Measurements from ENCODE around the gene TRAPPC8.

Gene TRAPPC8

DNA sequence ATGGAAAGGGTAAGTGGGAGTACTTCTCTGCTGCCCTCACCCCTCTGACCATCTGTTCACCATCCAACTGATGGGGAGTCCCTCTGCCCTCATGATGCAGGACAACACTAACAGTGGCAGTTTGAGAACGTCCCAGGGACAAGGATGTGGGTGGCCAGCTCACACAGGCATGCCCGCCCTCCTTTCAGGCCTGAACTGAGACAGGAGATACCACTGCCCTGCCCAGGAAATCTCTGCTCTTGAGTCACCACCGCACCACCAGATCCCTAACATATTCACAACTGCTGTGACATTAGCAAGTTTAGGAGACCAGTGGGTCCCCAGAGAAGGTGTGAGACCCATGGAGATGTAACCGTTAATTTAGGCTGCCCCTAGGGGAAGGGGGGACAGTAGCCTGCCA is 66.2 kb downstream of the TRAPPC8 start:
- Histone ChIP-seq H3K4me1 (ENCODE audit: control insufficient read depth, insufficient read depth, low read length, poor library complexity, severe bottlenecking) (no peaks in the 10 kb centered on the region), H3K27me3 (replicated peaks; ENCODE audit: control insufficient read depth, insufficient read depth, low read length, poor library complexity, severe bottlenecking) (no peaks in the 10 kb centered on the region), H3K9me3 (ENCODE audit: control insufficient read depth, low read length) (no peaks in the 10 kb centered on the region), H3K27ac (ENCODE audit: insufficient read depth, low read length, poor library complexity, severe bottlenecking) (no peak overlapping the region), H3K4me3 (ENCODE audit: insufficient read depth, low read depth, low read length, poor library complexity, severe bottlenecking) (no peak overlapping the region), H3K36me3 (ENCODE audit: control insufficient read depth, insufficient read depth, low read length) (peaks cover 36% of the 10 kb centered on the region)
- no peak for DNase-seq

- no peaks in the 10 kb centered on the region for H3K9me3 ChIP-seq (ENCODE audit: control insufficient read depth, low read length)
- H3K36me3 ChIP-seq (ENCODE audit: control insufficient read depth, insufficient read depth, low read length) = peaks cover 47% of the 10 kb centered on the region
- no peak for DNase-seq
- H3K27me3 ChIP-seq (replicated peaks; ENCODE audit: control insufficient read depth, insufficient read depth, low read length, poor library complexity, severe bottlenecking) = no peaks in the 10 kb centered on the region
- H3K4me1 ChIP-seq (ENCODE audit: control insufficient read depth, insufficient read depth, low read length, poor library complexity, severe bottlenecking) = no peaks in the 10 kb centered on the region
- no peak overlapping the region for H3K4me3 ChIP-seq (ENCODE audit: insufficient read depth, low read depth, low read length, poor library complexity, severe bottlenecking)
- no peak overlapping the region for H3K27ac ChIP-seq (ENCODE audit: insufficient read depth, low read length, poor library complexity, severe bottlenecking)
These were observed 67.6 kb downstream of the TRAPPC8 start for GRCh38 chr18:31875301-31875700.

DNA sequence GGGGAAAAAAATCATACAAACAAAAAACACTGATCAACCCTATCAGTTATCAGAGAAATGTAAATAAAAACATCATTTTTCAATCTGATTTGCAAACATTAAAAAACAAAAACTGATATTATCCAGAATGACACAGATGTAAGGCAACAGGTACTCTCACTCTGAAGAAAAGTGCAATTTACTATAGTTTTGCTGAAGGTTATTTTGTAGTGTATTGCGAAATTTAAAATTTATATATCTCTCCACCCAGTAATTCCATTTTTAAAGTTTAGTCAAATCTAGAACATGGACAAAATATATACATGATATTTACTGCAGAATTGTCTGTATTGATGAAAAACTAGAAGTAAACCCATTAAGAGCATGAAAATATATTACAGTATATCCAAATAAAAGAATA is 79.8 kb downstream of the TRAPPC8 start:
- peaks cover 27% of the 10 kb centered on the region for H3K36me3 ChIP-seq (ENCODE audit: control insufficient read depth, insufficient read depth, low read length)
- no peaks in the 10 kb centered on the region for H3K4me1 ChIP-seq (ENCODE audit: control insufficient read depth, insufficient read depth, low read length, poor library complexity, severe bottlenecking)
- H3K27me3 ChIP-seq (replicated peaks; ENCODE audit: control insufficient read depth, insufficient read depth, low read length, poor library complexity, severe bottlenecking) = no peaks in the 10 kb centered on the region
- H3K27ac ChIP-seq (ENCODE audit: insufficient read depth, low read length, poor library complexity, severe bottlenecking) = no peak overlapping the region
- H3K9me3 ChIP-seq (ENCODE audit: control insufficient read depth, low read length) = no peaks in the 10 kb centered on the region
- no peak for DNase-seq
- H3K4me3 ChIP-seq (ENCODE audit: insufficient read depth, low read depth, low read length, poor library complexity, severe bottlenecking) = no peak overlapping the region

- peaks cover 27% of the 10 kb centered on the region for H3K36me3 ChIP-seq (ENCODE audit: control insufficient read depth, insufficient read depth, low read length)
- no peaks in the 10 kb centered on the region for H3K9me3 ChIP-seq (ENCODE audit: control insufficient read depth, low read length)
- no peak overlapping the region for H3K27ac ChIP-seq (ENCODE audit: insufficient read depth, low read length, poor library complexity, severe bottlenecking)
- DNase-seq = no peak
- H3K27me3 ChIP-seq (replicated peaks; ENCODE audit: control insufficient read depth, insufficient read depth, low read length, poor library complexity, severe bottlenecking) = no peaks in the 10 kb centered on the region
- H3K4me3 ChIP-seq (ENCODE audit: insufficient read depth, low read depth, low read length, poor library complexity, severe bottlenecking) = no peak overlapping the region
- H3K4me1 ChIP-seq (ENCODE audit: control insufficient read depth, insufficient read depth, low read length, poor library complexity, severe bottlenecking) = no peaks in the 10 kb centered on the region
These were observed 82.4 kb downstream of the TRAPPC8 start for GRCh38 chr18:31860488-31860887.

DNA sequence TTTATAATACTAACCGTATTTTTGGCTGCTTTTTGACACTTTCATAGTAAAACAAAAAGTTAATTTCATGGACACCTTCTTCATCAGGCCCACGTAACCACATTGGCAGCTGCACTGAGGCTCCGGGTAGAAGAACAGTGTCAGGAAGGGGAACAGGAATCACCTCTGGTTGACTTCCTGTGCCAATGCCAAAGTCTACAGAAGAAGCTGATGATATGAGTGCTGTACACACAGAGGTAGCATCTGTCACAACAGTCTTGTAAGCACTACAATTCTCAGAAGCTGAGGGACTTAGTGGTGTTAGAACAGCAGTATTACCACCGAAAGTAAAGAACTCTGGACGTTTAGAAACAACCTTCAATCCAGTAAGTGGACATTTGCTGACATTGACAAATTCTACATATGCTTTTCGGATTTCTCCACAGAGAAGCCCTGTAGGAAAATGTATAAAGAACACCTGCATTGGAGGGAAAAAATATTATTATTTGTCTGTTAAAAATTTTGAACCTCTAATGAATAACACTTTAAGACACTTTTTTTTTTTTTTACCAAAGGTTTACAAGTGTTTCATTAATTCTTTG is 85.3 kb downstream of the TRAPPC8 start:
- DNase-seq = no peak
- H3K9me3 ChIP-seq (ENCODE audit: control insufficient read depth, low read length) = no peaks in the 10 kb centered on the region
- H3K36me3 ChIP-seq (ENCODE audit: control insufficient read depth, insufficient read depth, low read length) = peaks cover 28% of the 10 kb centered on the region

DNA sequence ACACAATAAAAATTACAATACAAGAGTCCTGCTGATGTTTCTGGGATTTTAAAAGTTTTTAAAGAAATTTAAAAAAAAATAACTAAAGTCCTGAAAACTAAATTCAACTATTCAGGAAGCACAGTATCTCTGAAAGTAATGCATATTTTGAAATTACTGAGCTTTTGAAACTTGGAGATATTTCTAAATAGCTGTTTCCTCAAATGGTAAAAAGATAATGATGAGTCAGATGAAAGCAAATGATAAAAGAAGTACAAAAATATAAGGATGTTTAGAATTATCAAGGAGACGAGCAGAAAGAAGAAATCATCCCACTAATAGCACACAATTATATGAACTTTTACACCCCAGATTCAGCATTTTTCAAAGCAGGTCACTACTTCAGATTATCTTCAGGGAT is 92.1 kb downstream of the TRAPPC8 start:
- no peak for DNase-seq
- Histone ChIP-seq H3K4me1 (ENCODE audit: control insufficient read depth, insufficient read depth, low read length, poor library complexity, severe bottlenecking) (no peaks in the 10 kb centered on the region), H3K27ac (ENCODE audit: insufficient read depth, low read length, poor library complexity, severe bottlenecking) (no peak overlapping the region), H3K27me3 (replicated peaks; ENCODE audit: control insufficient read depth, insufficient read depth, low read length, poor library complexity, severe bottlenecking) (no peaks in the 10 kb centered on the region), H3K4me3 (ENCODE audit: insufficient read depth, low read depth, low read length, poor library complexity, severe bottlenecking) (no peak overlapping the region), H3K36me3 (ENCODE audit: control insufficient read depth, insufficient read depth, low read length) (peaks cover 56% of the 10 kb centered on the region), H3K9me3 (ENCODE audit: control insufficient read depth, low read length) (no peaks in the 10 kb centered on the region)

More for the DNA sequence above, 85.3 kb downstream of the TRAPPC8 start:
- no peak overlapping the region for H3K27ac ChIP-seq (ENCODE audit: insufficient read depth, low read length, poor library complexity, severe bottlenecking)
- no peaks in the 10 kb centered on the region for H3K4me1 ChIP-seq (ENCODE audit: control insufficient read depth, insufficient read depth, low read length, poor library complexity, severe bottlenecking)
- no peak overlapping the region for H3K4me3 ChIP-seq (ENCODE audit: insufficient read depth, low read depth, low read length, poor library complexity, severe bottlenecking)
- no peaks in the 10 kb centered on the region for H3K27me3 ChIP-seq (replicated peaks; ENCODE audit: control insufficient read depth, insufficient read depth, low read length, poor library complexity, severe bottlenecking)

DNA sequence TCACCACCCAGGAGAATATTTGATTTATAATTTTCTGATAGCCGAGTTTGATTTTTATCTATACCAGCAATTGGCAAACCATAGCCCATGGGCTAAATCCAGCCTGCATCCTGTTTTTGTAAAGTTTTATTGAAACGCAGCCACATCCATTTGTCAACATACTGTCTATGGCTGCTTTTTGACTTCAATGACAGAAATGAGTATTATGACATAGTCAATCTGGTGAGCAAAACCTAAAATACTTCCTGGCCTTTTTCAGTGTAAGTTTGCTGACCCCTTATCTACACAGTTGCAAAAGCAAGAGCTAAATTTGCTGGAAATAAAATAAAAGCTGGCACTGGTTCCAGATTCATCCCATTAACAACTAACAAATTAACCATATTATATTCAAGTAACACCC is 102.4 kb downstream of the TRAPPC8 start:
- H3K27me3 ChIP-seq (replicated peaks; ENCODE audit: control insufficient read depth, insufficient read depth, low read length, poor library complexity, severe bottlenecking) = no peaks in the 10 kb centered on the region
- no peak overlapping the region for H3K4me3 ChIP-seq (ENCODE audit: insufficient read depth, low read depth, low read length, poor library complexity, severe bottlenecking)
- DNase-seq = no peak
- no peaks in the 10 kb centered on the region for H3K9me3 ChIP-seq (ENCODE audit: control insufficient read depth, low read length)
- no peaks in the 10 kb centered on the region for H3K4me1 ChIP-seq (ENCODE audit: control insufficient read depth, insufficient read depth, low read length, poor library complexity, severe bottlenecking)
- peaks cover 40% of the 10 kb centered on the region for H3K36me3 ChIP-seq (ENCODE audit: control insufficient read depth, insufficient read depth, low read length)
- no peak overlapping the region for H3K27ac ChIP-seq (ENCODE audit: insufficient read depth, low read length, poor library complexity, severe bottlenecking)

DNA sequence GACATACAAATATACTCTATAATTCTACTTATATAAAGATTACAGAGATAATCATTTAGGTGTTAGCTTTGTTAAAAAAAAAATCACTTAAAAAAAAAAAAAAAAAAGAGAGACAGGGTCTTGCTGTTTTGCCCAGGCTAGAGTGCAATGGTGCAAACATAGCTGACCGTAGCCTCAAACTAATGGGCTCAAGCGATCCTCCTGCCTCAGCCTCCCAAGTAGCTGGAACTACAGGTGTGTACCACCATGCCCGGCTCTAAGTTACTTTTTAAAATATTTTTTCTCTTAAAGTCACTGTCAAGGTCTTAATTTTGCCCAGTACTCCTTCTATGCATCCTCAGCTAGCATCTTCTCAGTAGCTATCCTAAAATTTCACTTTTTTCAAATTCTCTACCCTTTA is 105.0 kb downstream of the TRAPPC8 start:
- Histone ChIP-seq H3K4me3 (ENCODE audit: insufficient read depth, low read depth, low read length, poor library complexity, severe bottlenecking) (no peak overlapping the region), H3K4me1 (ENCODE audit: control insufficient read depth, insufficient read depth, low read length, poor library complexity, severe bottlenecking) (no peaks in the 10 kb centered on the region), H3K9me3 (ENCODE audit: control insufficient read depth, low read length) (no peaks in the 10 kb centered on the region), H3K27ac (ENCODE audit: insufficient read depth, low read length, poor library complexity, severe bottlenecking) (no peak overlapping the region), H3K27me3 (replicated peaks; ENCODE audit: control insufficient read depth, insufficient read depth, low read length, poor library complexity, severe bottlenecking) (no peaks in the 10 kb centered on the region), H3K36me3 (ENCODE audit: control insufficient read depth, insufficient read depth, low read length) (peaks cover 42% of the 10 kb centered on the region)
- DNase-seq = no peak

GRCh38 chr18:31835528-31836133 is 107.3 kb downstream of the TRAPPC8 start:
- H3K36me3 ChIP-seq (ENCODE audit: control insufficient read depth, insufficient read depth, low read length) = peaks cover 51% of the 10 kb centered on the region
- DNase-seq = no peak

GRCh38 chr18:31831903-31832302 is 111.0 kb downstream of the TRAPPC8 start:
- no peak overlapping the region for H3K4me3 ChIP-seq (ENCODE audit: insufficient read depth, low read depth, low read length, poor library complexity, severe bottlenecking)
- no peaks in the 10 kb centered on the region for H3K4me1 ChIP-seq (ENCODE audit: control insufficient read depth, insufficient read depth, low read length, poor library complexity, severe bottlenecking)
- H3K9me3 ChIP-seq (ENCODE audit: control insufficient read depth, low read length) = no peaks in the 10 kb centered on the region
- no peaks in the 10 kb centered on the region for H3K27me3 ChIP-seq (replicated peaks; ENCODE audit: control insufficient read depth, insufficient read depth, low read length, poor library complexity, severe bottlenecking)
- no peak for DNase-seq
- no peak overlapping the region for H3K27ac ChIP-seq (ENCODE audit: insufficient read depth, low read length, poor library complexity, severe bottlenecking)
- H3K36me3 ChIP-seq (ENCODE audit: control insufficient read depth, insufficient read depth, low read length) = peaks cover 39% of the 10 kb centered on the region

More at GRCh38 chr18:31835528-31836133, 107.3 kb downstream of the TRAPPC8 start:
- Histone ChIP-seq H3K4me1 (ENCODE audit: control insufficient read depth, insufficient read depth, low read length, poor library complexity, severe bottlenecking) (no peaks in the 10 kb centered on the region), H3K27ac (ENCODE audit: insufficient read depth, low read length, poor library complexity, severe bottlenecking) (no peak overlapping the region), H3K27me3 (replicated peaks; ENCODE audit: control insufficient read depth, insufficient read depth, low read length, poor library complexity, severe bottlenecking) (no peaks in the 10 kb centered on the region), H3K9me3 (ENCODE audit: control insufficient read depth, low read length) (no peaks in the 10 kb centered on the region), H3K4me3 (ENCODE audit: insufficient read depth, low read depth, low read length, poor library complexity, severe bottlenecking) (no peak overlapping the region)

Measured in effector memory CD4-positive, alpha-beta T cell (primary cell).